Pons (tissue), 1 donor: ENCODE measurements around the gene CORO2B.
"Not testable (repeated sequence)": the region's sequence is repeated elsewhere in the genome, so short reads cannot be mapped to it uniquely, and the experiment has no call there.

Source experiments
- DNase-seq: peaks from one replicate; pipeline ENCODE4 v3.0.0-alpha.2; 2016; ENCODE audit warnings: low spot score

Gene CORO2B

GRCh38 chr15:68676011-68676605 is 97.3 kb downstream of the CORO2B start:
- DNase-seq = peak; percentile 76

GRCh38 chr15:68676926-68677325 is 98.1 kb downstream of the CORO2B start:
- no peak for DNase-seq

GRCh38 chr15:68677996-68678395 is 99.2 kb downstream of the CORO2B start:
- no peak for DNase-seq

GRCh38 chr15:68678746-68679145 is 100.0 kb downstream of the CORO2B start:
- no peak for DNase-seq

GRCh38 chr15:68679161-68679560 is 100.4 kb downstream of the CORO2B start:
- no peak for DNase-seq

GRCh38 chr15:68679961-68680371 is 101.2 kb downstream of the CORO2B start:
- DNase-seq = peak; percentile 99

GRCh38 chr15:68680756-68681155 is 102.0 kb downstream of the CORO2B start:
- DNase-seq = not testable (repeated sequence)

- DNase-seq = no peak
These were observed 103.0 kb downstream of the CORO2B start for GRCh38 chr15:68681836-68682235.

GRCh38 chr15:68682330-68682729 is 103.5 kb downstream of the CORO2B start:
- peak; percentile 78 for DNase-seq

GRCh38 chr15:68683026-68683425 is 104.2 kb downstream of the CORO2B start:
- DNase-seq = no peak

- DNase-seq = no peak
These were observed 104.8 kb downstream of the CORO2B start for GRCh38 chr15:68683551-68683950.

- no peak for DNase-seq
These were observed 105.7 kb downstream of the CORO2B start for GRCh38 chr15:68684476-68684875.

GRCh38 chr15:68687136-68687735 is 108.4 kb downstream of the CORO2B start:
- DNase-seq = no peak

- no peak for DNase-seq
These were observed 112.9 kb downstream of the CORO2B start for GRCh38 chr15:68691705-68692104.

GRCh38 chr15:68693071-68693470 is 114.3 kb downstream of the CORO2B start:
- no peak for DNase-seq

- no peak for DNase-seq
These were observed 115.3 kb downstream of the CORO2B start for GRCh38 chr15:68694111-68694510.

GRCh38 chr15:68695061-68695595 is 116.3 kb downstream of the CORO2B start:
- no peak for DNase-seq

GRCh38 chr15:68696414-68697363 is 117.9 kb downstream of the CORO2B start:
- no peak for DNase-seq

- DNase-seq = no peak
These were observed 119.2 kb downstream of the CORO2B start for GRCh38 chr15:68697711-68698690.

GRCh38 chr15:68698708-68699107 is 119.9 kb downstream of the CORO2B start:
- DNase-seq = no peak

GRCh38 chr15:68699124-68699880 is 120.5 kb downstream of the CORO2B start:
- DNase-seq = peak; percentile 29
